Trophoblast cell (in vitro differentiated cells and primary cell): Measurements from ENCODE around the gene ITGA11.

Experiments used
- DNase-seq, 2 donors: peaks; one replicate each; pipeline ENCODE4 v3.0.0-alpha.2; 2016
- H2AFZ ChIP-seq: 2 replicates; pipeline ENCODE4 v1.6.1; 2013; ENCODE audit warnings: low read length, moderate library complexity, mild to moderate bottlenecking; ENCODE audit not compliant: insufficient read depth, poor library complexity
- H2AK5ac ChIP-seq: 2 replicates; pipeline ENCODE4 v1.6.1; 2013; ENCODE audit warnings: mild to moderate bottlenecking, low read length
- H2BK120ac ChIP-seq: 2 replicates; pipeline ENCODE4 v1.6.1; 2013; ENCODE audit warnings: low read length, mild to moderate bottlenecking, moderate library complexity; ENCODE audit not compliant: insufficient read depth, poor library complexity
- H2BK12ac ChIP-seq: 2 replicates; pipeline ENCODE4 v1.6.1; 2013; ENCODE audit warnings: mild to moderate bottlenecking, low read length, moderate library complexity
- H2BK5ac ChIP-seq: 2 replicates; pipeline ENCODE4 v1.6.1; 2013; ENCODE audit warnings: low read length, low read depth, moderate library complexity, mild to moderate bottlenecking; ENCODE audit not compliant: poor library complexity
- H3K14ac ChIP-seq: 2 replicates; pipeline ENCODE4 v1.6.1; 2013; ENCODE audit warnings: mild to moderate bottlenecking, low read length
- H3K18ac ChIP-seq: 2 replicates; pipeline ENCODE4 v1.6.1; 2013; ENCODE audit warnings: mild to moderate bottlenecking, low read length
- H3K23ac ChIP-seq: 2 replicates; pipeline ENCODE4 v1.6.1; 2013; ENCODE audit warnings: low read length
- H3K27ac ChIP-seq: 2 replicates; pipeline ENCODE4 v1.5.1; 2013; ENCODE audit warnings: low read depth, mild to moderate bottlenecking, inconsistent platforms, low read length, moderate library complexity
- H3K27me3 ChIP-seq: 2 replicates; pipeline ENCODE4 v1.6.1; 2013; ENCODE audit warnings: inconsistent platforms, mild to moderate bottlenecking, low read length, moderate library complexity; ENCODE audit not compliant: insufficient read depth
- H3K36me3 ChIP-seq, 2 experiments: 1 replicate in 1 of 2; 2 replicates in 1 of 2; pipeline ENCODE4 v1.6.1; 2013; ENCODE audit warnings: low read length in 2 of 2, mild to moderate bottlenecking in 2 of 2, moderate library complexity in 1 of 2; ENCODE audit not compliant: insufficient read depth in 2 of 2, control insufficient read depth in 1 of 2
- H3K4ac ChIP-seq: 2 replicates; pipeline ENCODE4 v1.6.1; 2013; ENCODE audit warnings: low read depth, mild to moderate bottlenecking, low read length, moderate library complexity
- H3K4me1 ChIP-seq, 2 experiments: 1 replicate in 1 of 2; 2 replicates in 1 of 2; pipeline ENCODE4 v1.6.1; 2013; ENCODE audit warnings: low read length in 2 of 2, mild to moderate bottlenecking in 2 of 2, moderate library complexity in 1 of 2; ENCODE audit not compliant: insufficient read depth in 2 of 2, control insufficient read depth in 1 of 2
- H3K4me2 ChIP-seq: 2 replicates; pipeline ENCODE4 v1.6.1; 2013; ENCODE audit warnings: inconsistent platforms, mild to moderate bottlenecking, low read length, moderate library complexity
- H3K4me3 ChIP-seq: 2 replicates; pipeline ENCODE4 v1.5.1; 2013; ENCODE audit warnings: mild to moderate bottlenecking, low read depth, low read length, inconsistent platforms
- H3K79me1 ChIP-seq: one replicate; pipeline ENCODE4 v1.6.1; 2013; ENCODE audit warnings: low read length
- H3K79me2 ChIP-seq: 2 replicates; pipeline ENCODE4 v1.6.1; 2013; ENCODE audit warnings: low read length, mild to moderate bottlenecking; ENCODE audit not compliant: control insufficient read depth, insufficient read depth, poor library complexity
- H3K9ac ChIP-seq: 2 replicates; pipeline ENCODE4 v1.6.1; 2013; ENCODE audit warnings: mild to moderate bottlenecking, low read length
- H3K9me3 ChIP-seq: 2 replicates; pipeline ENCODE4 v1.6.1; 2013; ENCODE audit warnings: low read depth, mild to moderate bottlenecking, control low read depth, inconsistent platforms, low read length; ENCODE audit not compliant: insufficient read depth
- H4K12ac ChIP-seq: 2 replicates; pipeline ENCODE4 v1.6.1; 2013; ENCODE audit warnings: low read depth, mild to moderate bottlenecking, low read length, moderate library complexity
- H4K8ac ChIP-seq: 2 replicates; pipeline ENCODE4 v1.6.1; 2013; ENCODE audit warnings: low read depth, mild to moderate bottlenecking, low read length, moderate library complexity
- H4K91ac ChIP-seq: one replicate; pipeline ENCODE4 v1.6.1; 2013; ENCODE audit warnings: low read depth, mild to moderate bottlenecking, low read length, moderate library complexity
- WGBS: extraction: QIAGEN DNeasy Blood & Tissue Kit; methylation state at CpG from one replicate; pipeline ENCODE4 v1.1.7; 2013; ENCODE audit warnings: missing lambda C conversion rate; ENCODE audit not compliant: insufficient read length, insufficient coverage; ENCODE audit errors: extremely low coverage; 5-methylcytosine and 5-hydroxymethylcytosine counted together

The ITGA11 gene

GRCh38 chr15:68396068-68396467, 35.9 kb downstream of the ITGA11 start:
- no peak overlapping the region for H2BK12ac ChIP-seq
- H3K4ac ChIP-seq: no peak overlapping the region
- H2BK5ac ChIP-seq: no peak overlapping the region
- no peak for DNase-seq
- no peak overlapping the region for H3K9ac ChIP-seq
- H3K9me3 ChIP-seq: peaks cover 1% of the 10 kb centered on the region
- no peak overlapping the region for H3K4me2 ChIP-seq
- no peak overlapping the region for H3K4me3 ChIP-seq
- H3K27ac ChIP-seq: no peak overlapping the region
- H4K12ac ChIP-seq: no peak overlapping the region
- H3K23ac ChIP-seq: no peak overlapping the region
- H3K27me3 ChIP-seq: no peaks in the 10 kb centered on the region
- no peak overlapping the region for H3K18ac ChIP-seq
- peaks cover 0 to under 1% of the 10 kb centered on the region in 2 experiments for H3K4me1 ChIP-seq
- H3K79me2 ChIP-seq: no peaks in the 10 kb centered on the region
- H4K8ac ChIP-seq: no peak overlapping the region
- H2BK120ac ChIP-seq: no peak overlapping the region
- WGBS: no CpG with 5 or more reads among the region's 1 CpG
- no peak overlapping the region for H3K14ac ChIP-seq
- H2AK5ac ChIP-seq: no peak overlapping the region
- H4K91ac ChIP-seq: no peak overlapping the region
- no peaks in the 10 kb centered on the region for H3K36me3 ChIP-seq
- H2AFZ ChIP-seq: no peak overlapping the region
- H3K79me1 ChIP-seq: no peaks in the 10 kb centered on the region

GRCh38 chr15:68391121-68391520, 40.8 kb downstream of the ITGA11 start:
- H3K4me2 ChIP-seq: no peak overlapping the region
- peaks cover 2% of the 10 kb centered on the region for H3K9me3 ChIP-seq
- no peak overlapping the region for H4K91ac ChIP-seq
- no peak overlapping the region for H3K23ac ChIP-seq
- H3K14ac ChIP-seq: no peak overlapping the region
- no peak for DNase-seq
- H3K9ac ChIP-seq: no peak overlapping the region
- H2BK120ac ChIP-seq: no peak overlapping the region
- peak overlapping the region; percentile 52 for H2BK12ac ChIP-seq
- no peak overlapping the region for H4K8ac ChIP-seq
- H3K27ac ChIP-seq: no peak overlapping the region
- WGBS: no CpG with 5 or more reads among the region's 2 CpGs
- no peaks in the 10 kb centered on the region for H3K79me2 ChIP-seq
- no peaks in the 10 kb centered on the region for H3K27me3 ChIP-seq
- no peak overlapping the region for H3K4me3 ChIP-seq
- peaks cover 3% of the 10 kb centered on the region for H3K79me1 ChIP-seq
- H2BK5ac ChIP-seq: no peak overlapping the region
- H3K36me3 ChIP-seq: no peaks in the 10 kb centered on the region
- H3K4ac ChIP-seq: no peak overlapping the region
- H4K12ac ChIP-seq: no peak overlapping the region
- H3K18ac ChIP-seq: no peak overlapping the region
- no peak overlapping the region for H2AFZ ChIP-seq
- H3K4me1 ChIP-seq: peaks cover 10 to 12% of the 10 kb centered on the region in 2 experiments
- H2AK5ac ChIP-seq: no peak overlapping the region

- no CpG with 5 or more reads among the region's 15 CpGs for WGBS
- Histone ChIP-seq H3K4ac (no peak overlapping the region), H4K91ac (no peak overlapping the region), H3K36me3 (no peaks in the 10 kb centered on the region), H2BK5ac (no peak overlapping the region), H2AFZ (no peak overlapping the region), H4K8ac (no peak overlapping the region), H2BK12ac (peak overlapping the region; percentile 50), H3K4me1 (peaks cover 10 to 12% of the 10 kb centered on the region in 2 experiments), H3K27ac (no peak overlapping the region), H2BK120ac (peak overlapping the region; percentile 18), H3K14ac (peak overlapping the region; percentile 14), H3K23ac (no peak overlapping the region), H4K12ac (no peak overlapping the region), H3K9me3 (peaks cover 2% of the 10 kb centered on the region), H3K4me3 (no peak overlapping the region), H3K18ac (no peak overlapping the region), H2AK5ac (no peak overlapping the region), H3K27me3 (no peaks in the 10 kb centered on the region), H3K79me1 (peaks cover 3% of the 10 kb centered on the region), H3K4me2 (no peak overlapping the region), H3K79me2 (no peaks in the 10 kb centered on the region), H3K9ac (no peak overlapping the region)
- DNase-seq: no peak
Observed at GRCh38 chr15:68389936-68390817, 41.8 kb downstream of the ITGA11 start.

- H3K4me2 ChIP-seq: no peak overlapping the region
- H3K9ac ChIP-seq: no peak overlapping the region
- no peak overlapping the region for H2BK5ac ChIP-seq
- no peak overlapping the region for H4K91ac ChIP-seq
- H3K79me2 ChIP-seq: no peaks in the 10 kb centered on the region
- H3K27me3 ChIP-seq: no peaks in the 10 kb centered on the region
- no peak overlapping the region for H3K14ac ChIP-seq
- H3K27ac ChIP-seq: no peak overlapping the region
- DNase-seq: no peak
- no peak overlapping the region for H3K23ac ChIP-seq
- H3K9me3 ChIP-seq: peaks cover 2% of the 10 kb centered on the region
- H3K36me3 ChIP-seq: no peaks in the 10 kb centered on the region
- peak overlapping the region; percentile 18 for H2BK120ac ChIP-seq
- H3K18ac ChIP-seq: no peak overlapping the region
- H2BK12ac ChIP-seq: no peak overlapping the region
- H2AK5ac ChIP-seq: no peak overlapping the region
- peaks cover 3% of the 10 kb centered on the region for H3K79me1 ChIP-seq
- no peak overlapping the region for H2AFZ ChIP-seq
- no CpG with 5 or more reads among the region's 7 CpGs for WGBS
- H3K4me3 ChIP-seq: no peak overlapping the region
- no peak overlapping the region for H4K8ac ChIP-seq
- no peak overlapping the region for H3K4ac ChIP-seq
- H3K4me1 ChIP-seq: peaks cover 10 to 14% of the 10 kb centered on the region in 2 experiments
- H4K12ac ChIP-seq: no peak overlapping the region
Observed at GRCh38 chr15:68389041-68389930, 42.7 kb downstream of the ITGA11 start.
